A673 (cell line): ENCODE results near the gene KATNIP. TPM values are rescaled to one million over a fixed set of nuclear protein-coding genes. Genes with fewer than 3 reads are reported as not detected.
"Not testable (repeated sequence)": the region's sequence is repeated elsewhere in the genome, so short reads cannot be mapped to it uniquely, and the experiment has no call there.

Experiments
- BruUV-seq: library from RNA; stranded (reverse); fragments of 400-500 nt; replicated peaks from 2 replicates; lab custom pipeline; 2021; lab: Mats Ljungman, UMichigan
- CTCF ChIA-PET: fragments of 300-600 bp; sonication (Branson Sonifier 250); formaldehyde crosslinking; loops from one replicate; lab custom pipeline; 2022; ENCODE audit warnings: antibody characterized with exemption; lab: Charles Lee
- POLR2A ChIA-PET: fragments of 300-600 bp; sonication (Branson Sonifier 250); formaldehyde crosslinking; loops from one replicate; lab custom pipeline; 2022; ENCODE audit warnings: antibody characterized with exemption; ENCODE audit not compliant: low non-redundant PET; lab: Charles Lee
- DNase-seq: peaks from one replicate; pipeline ENCODE4 v3.0.0-alpha.2; 2015; ENCODE audit warnings: low spot score
- H3K27ac ChIP-seq: fragments of 200-600 bp; sonication (generic); 2 replicates; pipeline ENCODE4 v1.5.1; 2016; ENCODE audit warnings: mixed run types, low read depth, mild to moderate bottlenecking, mixed read lengths, antibody characterized with exemption, low read length; ENCODE audit not compliant: poor library complexity, severe bottlenecking
- H3K27me3 ChIP-seq: fragments of 200-600 bp; sonication (generic); replicated peaks from 2 replicates; pipeline ENCODE4 v1.6.1; 2017; ENCODE audit warnings: mixed run types, low read depth, mild to moderate bottlenecking, mixed read lengths, antibody characterized with exemption, low read length; ENCODE audit not compliant: insufficient read depth, poor library complexity
- H3K36me3 ChIP-seq: fragments of 200-600 bp; sonication (generic); 2 replicates; pipeline ENCODE4 v1.6.1; 2016; ENCODE audit warnings: mixed run types, mild to moderate bottlenecking, mixed read lengths, antibody characterized with exemption, low read length; ENCODE audit not compliant: insufficient read depth, poor library complexity, severe bottlenecking
- H3K4me1 ChIP-seq: fragments of 200-600 bp; sonication (generic); 2 replicates; pipeline ENCODE4 v1.6.1; 2017; ENCODE audit warnings: mixed run types, mild to moderate bottlenecking, mixed read lengths, antibody characterized with exemption, low read length; ENCODE audit not compliant: insufficient read depth, poor library complexity, severe bottlenecking
- H3K4me3 ChIP-seq: fragments of 200-600 bp; sonication (generic); 2 replicates; pipeline ENCODE4 v1.5.1; 2016; ENCODE audit warnings: low read depth, mixed run types, mild to moderate bottlenecking, mixed read lengths, low read length; ENCODE audit not compliant: poor library complexity, severe bottlenecking
- H3K9me3 ChIP-seq: fragments of 200-600 bp; sonication (generic); 2 replicates; pipeline ENCODE4 v1.6.1; 2016; ENCODE audit warnings: mixed run types, low read depth, mild to moderate bottlenecking, mixed read lengths, antibody characterized with exemption, low read length; ENCODE audit not compliant: poor library complexity, severe bottlenecking
- EZH2 ChIP-seq: fragments of 200-600 bp; sonication (generic); IDR thresholded peaks from 2 replicates; pipeline ENCODE4 v1.6.1; 2017; ENCODE audit warnings: borderline replicate concordance, low read depth, mild to moderate bottlenecking, mixed read lengths, antibody characterized with exemption, low read length; ENCODE audit not compliant: poor library complexity, severe bottlenecking
- intact Hi-C: fragments of 100-400 bp; cut with micrococcal nuclease; formaldehyde crosslinking; loops from one replicate; pipeline ENCODE4 v1.10.0; 2022; ENCODE audit not compliant: unreplicated experiment
- total RNA-seq: library from RNA; stranded (reverse); gene quantifications from 2 replicates; pipeline ENCODE4 v1.2.3, GENCODE V29; 2021
- TF ChIP-seq, protein P1 (sequence below): fragments of 300-800, 200-600 bp; sonication (generic); conservative IDR thresholded peaks from 2 replicates; pipeline ENCODE4 v1.5.1; 2017; ENCODE audit warnings: low read depth, mild to moderate bottlenecking, antibody characterized with exemption, low read length, moderate library complexity, mixed read lengths

Gene KATNIP
- total RNA-seq, 1 experiment from 2014 or later, result 23.9 TPM

GRCh38 chr16:27568077-27568476 lies 18.1 kb downstream of the KATNIP start:
- H3K4me3 ChIP-seq, result no peak overlapping the region
- H3K36me3 ChIP-seq, result no peaks in the 10 kb centered on the region
- no peaks in the 10 kb centered on the region for H3K27me3 ChIP-seq
- BruUV-seq, result no TSS peak
- intact Hi-C loops, result no loop called here
- H3K27ac ChIP-seq, result no peak overlapping the region
- ChIA-PET CTCF (no interaction called here), POLR2A (no interaction called here)
- peaks cover 3% of the 10 kb centered on the region for H3K4me1 ChIP-seq
- no peaks in the 10 kb centered on the region for H3K9me3 ChIP-seq
- DNase-seq, result no peak
- TF ChIP-seq, protein P1, sequence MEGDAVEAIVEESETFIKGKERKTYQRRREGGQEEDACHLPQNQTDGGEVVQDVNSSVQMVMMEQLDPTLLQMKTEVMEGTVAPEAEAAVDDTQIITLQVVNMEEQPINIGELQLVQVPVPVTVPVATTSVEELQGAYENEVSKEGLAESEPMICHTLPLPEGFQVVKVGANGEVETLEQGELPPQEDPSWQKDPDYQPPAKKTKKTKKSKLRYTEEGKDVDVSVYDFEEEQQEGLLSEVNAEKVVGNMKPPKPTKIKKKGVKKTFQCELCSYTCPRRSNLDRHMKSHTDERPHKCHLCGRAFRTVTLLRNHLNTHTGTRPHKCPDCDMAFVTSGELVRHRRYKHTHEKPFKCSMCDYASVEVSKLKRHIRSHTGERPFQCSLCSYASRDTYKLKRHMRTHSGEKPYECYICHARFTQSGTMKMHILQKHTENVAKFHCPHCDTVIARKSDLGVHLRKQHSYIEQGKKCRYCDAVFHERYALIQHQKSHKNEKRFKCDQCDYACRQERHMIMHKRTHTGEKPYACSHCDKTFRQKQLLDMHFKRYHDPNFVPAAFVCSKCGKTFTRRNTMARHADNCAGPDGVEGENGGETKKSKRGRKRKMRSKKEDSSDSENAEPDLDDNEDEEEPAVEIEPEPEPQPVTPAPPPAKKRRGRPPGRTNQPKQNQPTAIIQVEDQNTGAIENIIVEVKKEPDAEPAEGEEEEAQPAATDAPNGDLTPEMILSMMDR, result no peak
- no peak for TF ChIP-seq EZH2

DNA sequence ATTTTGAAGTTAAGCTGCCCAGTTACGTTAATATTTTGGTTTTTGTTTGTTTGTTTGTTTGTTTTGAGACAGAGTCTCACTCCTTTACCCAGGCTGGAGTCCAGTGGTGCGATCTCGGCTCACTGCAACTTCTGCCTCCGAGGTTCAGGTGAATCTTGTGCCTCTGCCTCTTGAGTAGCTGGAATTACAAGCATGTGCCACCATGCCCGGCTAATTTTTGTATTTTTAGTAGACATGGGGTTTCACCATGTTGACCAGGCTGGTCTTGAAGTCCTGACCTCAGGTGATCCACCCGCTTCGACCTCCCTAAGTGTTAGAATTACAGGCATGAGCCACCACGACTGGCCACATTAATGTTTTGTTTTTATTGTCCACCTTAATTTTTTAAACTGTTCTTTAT lies 21.0 kb downstream of the KATNIP start:
- H3K27me3 ChIP-seq, CTCF ChIA-PET, intact Hi-C loops, H3K27ac ChIP-seq, H3K4me3 ChIP-seq, DNase-seq, POLR2A ChIA-PET, H3K4me1 ChIP-seq, H3K36me3 ChIP-seq, H3K9me3 ChIP-seq, BruUV-seq: not testable (repeated sequence)

- peaks cover 3% of the 10 kb centered on the region for H3K4me1 ChIP-seq
- H3K9me3 ChIP-seq, result no peaks in the 10 kb centered on the region
- H3K27me3 ChIP-seq, result no peaks in the 10 kb centered on the region
- DNase-seq, result no peak
- H3K36me3 ChIP-seq, result no peaks in the 10 kb centered on the region
- H3K27ac ChIP-seq, result peak overlapping the region; percentile 37
- intact Hi-C loops, result no loop called here
- POLR2A ChIA-PET, result no interaction called here
- no peak overlapping the region for H3K4me3 ChIP-seq
- CTCF ChIA-PET, result no interaction called here
- TF ChIP-seq, protein P1, result no peak
- BruUV-seq, result no TSS peak
Measured at GRCh38 chr16:27571433-27572326, 21.7 kb downstream of the KATNIP start.

- CTCF ChIA-PET, result no interaction called here
- BruUV-seq, result no TSS peak
- Histone ChIP-seq H3K36me3 (no peaks in the 10 kb centered on the region), H3K4me3 (no peak overlapping the region), H3K9me3 (no peaks in the 10 kb centered on the region), H3K27ac (no peak overlapping the region), H3K27me3 (no peaks in the 10 kb centered on the region), H3K4me1 (peaks cover 3% of the 10 kb centered on the region)
- DNase-seq, result no peak
- POLR2A ChIA-PET, result no interaction called here
- TF ChIP-seq, protein P1, result no peak
- TF ChIP-seq EZH2, result no peak
- intact Hi-C loops, result no loop called here
Measured at GRCh38 chr16:27572711-27573110, 22.8 kb downstream of the KATNIP start.
